Glomerular visceral epithelial cell (primary cell): ENCODE results near the gene WDR93.
A peak's percentile ranks its signal among the peaks of the same experiment; 100 is the strongest.

Experiments
- DNase-seq: peaks from one replicate; pipeline ENCODE4 v3.0.0-alpha.2; 2016; ENCODE audit errors: extremely low spot score

Gene WDR93

DNA sequence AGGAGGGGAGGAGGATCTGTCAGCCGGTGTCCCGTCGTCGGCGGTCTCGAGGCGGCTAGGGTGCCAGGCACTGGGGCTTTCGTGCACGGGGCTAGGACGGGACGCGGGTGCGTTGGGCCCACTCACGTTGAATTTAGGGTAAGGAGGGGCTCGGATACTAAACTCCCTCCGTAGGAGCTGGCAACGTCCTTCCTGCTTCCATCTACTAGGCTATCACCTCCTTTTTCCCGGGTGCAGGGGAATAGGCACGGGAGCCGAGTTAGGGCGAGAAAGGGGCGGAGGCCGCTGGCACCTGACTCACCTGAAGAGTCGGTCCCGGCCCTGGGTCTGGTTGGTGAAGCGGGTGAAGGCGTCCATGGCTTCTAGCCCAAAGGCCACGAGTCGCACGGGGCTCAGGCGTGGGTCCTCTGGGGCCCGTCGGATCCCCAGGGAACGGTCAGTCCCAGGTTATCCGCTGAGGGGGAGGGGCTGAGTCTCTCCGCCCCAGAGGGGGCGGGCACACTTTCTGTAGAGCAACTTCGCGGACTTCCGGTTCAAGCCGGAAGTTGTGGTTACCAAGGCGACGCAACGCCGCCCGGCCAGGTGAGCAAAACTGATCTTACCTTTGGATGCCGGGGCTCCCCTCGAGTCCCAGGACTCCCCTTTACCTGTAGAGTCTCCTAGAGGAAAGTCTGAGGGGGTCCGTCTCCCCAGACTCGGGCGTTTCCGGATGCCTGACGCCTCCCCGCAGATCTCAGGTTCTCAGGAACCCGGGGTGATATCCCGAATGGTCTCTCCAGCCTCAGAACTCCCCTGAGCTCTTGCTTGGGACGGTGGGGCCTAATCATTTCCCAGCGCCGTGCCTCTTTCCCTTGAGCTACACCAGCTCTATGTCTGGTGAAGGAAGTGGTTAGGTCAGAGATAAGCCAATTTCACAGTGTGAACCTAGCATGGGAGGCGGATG, at the start of gene WDR93, which contains the start of gene PEX11A:
WDR93 (plus strand) TSS at position 536 of the 943 bp plus-strand sequence. CDS start 10,936 bp downstream, outside the sequence.
PEX11A (minus strand) TSS at position 479 of the 943 bp plus-strand sequence; CDS start at position 357, 122 bp downstream.
- DNase-seq, result peak; percentile 75

DNA sequence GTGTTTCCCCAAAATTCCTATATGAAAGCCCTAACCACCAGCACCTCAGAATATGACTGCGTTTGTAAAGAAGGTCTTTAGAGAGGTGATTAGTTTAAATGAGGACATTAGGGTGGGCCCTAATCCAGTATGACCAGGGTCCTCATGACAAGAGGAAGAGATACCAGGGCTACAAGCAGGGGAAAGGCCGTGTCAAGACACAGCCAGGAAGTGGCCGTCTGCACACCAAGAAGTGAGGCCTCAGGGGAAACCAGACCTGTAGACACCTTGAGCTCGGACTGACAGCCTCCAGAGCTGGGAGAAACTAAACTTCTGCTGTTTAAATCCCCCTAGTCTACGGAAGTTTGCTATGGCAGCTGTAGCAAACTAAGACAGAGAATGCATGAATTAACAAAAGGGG, 49.6 kb upstream of the WDR93 start:
- DNase-seq, result no peak

- no peak for DNase-seq
These were observed 48.5 kb upstream of the WDR93 start for GRCh38 chr15:89642106-89642505.

DNA sequence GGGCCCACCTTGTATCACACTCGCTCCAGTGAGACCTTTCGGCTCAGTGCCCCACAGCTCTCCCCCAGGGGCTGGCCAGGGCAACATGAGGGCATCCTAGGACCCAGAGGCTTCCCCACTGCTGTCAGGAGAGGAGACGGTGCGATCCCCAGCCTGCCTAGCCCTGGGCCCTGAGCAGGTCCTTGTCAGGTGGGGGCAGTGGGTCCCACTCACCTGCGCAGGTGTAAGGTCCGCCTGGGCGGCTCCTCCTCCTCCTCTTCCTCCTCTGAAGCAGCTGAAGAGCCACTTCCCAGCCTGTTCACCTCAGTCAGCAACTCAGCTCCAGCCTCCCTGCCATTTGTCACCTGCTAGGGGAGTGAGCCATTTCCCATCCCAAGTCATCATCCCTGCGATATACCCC, 44.9 kb upstream of the WDR93 start:
- no peak for DNase-seq

DNA sequence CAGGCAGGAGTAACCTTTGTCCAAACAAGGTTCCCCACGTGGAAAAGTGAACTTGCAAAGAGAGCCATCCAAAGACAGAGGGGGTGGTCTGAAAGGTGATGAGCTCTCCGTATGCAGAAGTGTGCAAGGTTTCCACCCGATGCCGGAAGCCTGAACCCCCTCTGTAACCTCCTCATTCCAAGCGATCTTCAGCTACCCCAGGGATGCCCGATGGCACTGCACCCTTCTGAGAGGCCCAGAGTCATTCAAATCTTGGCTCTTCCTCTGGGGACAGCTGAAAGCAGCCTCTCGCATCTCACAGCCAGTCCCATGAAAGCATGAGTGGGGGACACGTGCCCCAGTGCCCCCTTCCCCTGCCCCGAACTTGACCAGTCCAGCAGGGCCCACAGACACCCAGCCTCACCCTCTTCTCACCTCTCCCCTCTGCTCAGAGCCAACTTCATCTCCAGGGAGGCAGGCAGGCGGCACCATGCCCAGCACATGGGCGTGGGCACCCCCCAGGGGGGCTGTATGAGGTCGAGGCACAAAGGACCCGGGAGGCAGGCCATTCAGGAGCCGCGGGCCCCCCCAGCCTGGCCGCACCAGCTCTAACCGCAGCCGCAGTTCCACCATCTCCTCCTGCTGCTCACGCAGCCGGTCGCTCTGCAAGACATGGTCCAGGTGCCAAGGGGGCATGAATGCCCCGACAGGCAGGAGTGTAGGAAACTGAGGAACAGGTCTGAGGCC, 44.0 kb upstream of the WDR93 start:
- no peak for DNase-seq

DNA sequence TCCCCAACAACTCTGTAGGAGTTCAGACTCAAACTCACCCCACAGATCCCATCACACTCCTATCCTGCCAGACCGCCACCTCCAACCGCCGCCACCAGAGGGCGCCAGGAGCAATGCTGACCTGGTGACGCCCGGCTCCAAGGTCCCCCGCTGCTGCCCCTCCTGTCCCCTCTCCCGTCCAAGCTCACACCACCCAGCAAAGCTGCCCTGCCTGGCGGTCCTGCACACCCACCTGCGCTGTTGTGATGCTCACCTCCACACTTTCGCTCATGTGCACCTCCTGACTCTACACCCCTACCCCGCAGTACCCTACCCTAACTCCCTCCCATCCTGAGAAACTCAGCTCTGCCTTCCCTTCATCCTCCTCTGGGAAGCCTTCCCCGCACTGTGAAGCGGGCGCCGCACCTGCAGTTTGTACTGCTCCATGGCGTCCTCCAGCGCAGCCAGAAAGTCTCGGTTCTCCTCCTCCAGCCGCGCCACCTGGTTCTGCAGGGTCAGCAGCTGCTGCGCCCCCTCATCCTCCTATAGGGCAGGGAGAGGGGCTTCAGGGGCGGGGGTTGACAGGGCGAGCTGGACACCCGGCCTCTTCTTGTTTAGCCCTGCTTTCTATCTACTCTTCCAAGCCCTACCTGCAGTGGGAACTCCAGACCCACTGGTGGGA, 43.3 kb upstream of the WDR93 start:
- DNase-seq, result peak; percentile 65

- no peak for DNase-seq
These were observed 42.3 kb upstream of the WDR93 start for GRCh38 chr15:89648106-89649012.

- no peak for DNase-seq
These were observed 41.5 kb upstream of the WDR93 start for GRCh38 chr15:89649013-89649625.

- DNase-seq, result no peak
These were observed 40.9 kb upstream of the WDR93 start for GRCh38 chr15:89649716-89650115.

- no peak for DNase-seq
These were observed 38.5 kb upstream of the WDR93 start for GRCh38 chr15:89652131-89652530.

- no peak for DNase-seq
These were observed 37.9 kb upstream of the WDR93 start for GRCh38 chr15:89652666-89653065.

DNA sequence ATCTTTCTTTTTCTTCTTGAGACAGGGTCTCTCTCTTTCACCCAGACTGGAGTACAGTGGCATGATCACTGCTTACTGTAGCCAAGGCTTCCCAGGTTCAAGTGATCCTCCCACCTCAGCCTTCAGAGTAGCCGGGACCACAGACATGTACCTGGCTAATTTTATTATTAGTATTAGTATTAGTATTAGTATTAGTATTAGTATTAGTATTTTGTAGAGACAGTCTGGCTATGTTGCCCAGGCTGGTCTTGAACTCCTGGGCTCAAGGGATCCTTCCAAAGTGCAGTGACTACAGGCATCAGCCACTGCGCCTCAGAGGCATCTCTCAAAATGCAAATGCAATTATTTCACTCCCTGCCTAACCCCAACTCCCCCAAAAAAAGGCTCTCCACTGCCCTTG, 37.0 kb upstream of the WDR93 start:
- no peak for DNase-seq

DNA sequence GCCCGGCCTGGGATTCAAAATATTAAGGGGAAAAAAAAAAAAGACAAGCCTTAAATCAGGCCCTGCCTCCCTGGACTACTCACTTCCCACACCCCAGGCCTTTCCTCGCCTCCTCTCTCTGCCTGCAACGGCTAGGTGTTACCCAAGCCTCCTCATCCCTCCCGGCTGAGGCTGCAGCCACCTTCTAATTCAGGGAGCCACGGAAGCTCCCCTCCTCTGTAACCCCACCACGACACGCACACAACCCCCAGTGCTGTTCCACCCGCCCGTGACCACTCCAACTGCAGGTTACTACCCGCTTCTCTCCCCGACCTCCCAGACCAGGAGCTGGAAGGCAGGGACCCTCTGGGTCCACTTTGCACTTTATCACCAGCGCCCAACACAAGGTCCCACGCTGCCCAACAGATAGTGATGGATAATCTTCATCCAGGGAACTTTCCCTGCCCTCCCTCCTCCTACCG, 36.3 kb upstream of the WDR93 start:
- peak; percentile 29 for DNase-seq

DNA sequence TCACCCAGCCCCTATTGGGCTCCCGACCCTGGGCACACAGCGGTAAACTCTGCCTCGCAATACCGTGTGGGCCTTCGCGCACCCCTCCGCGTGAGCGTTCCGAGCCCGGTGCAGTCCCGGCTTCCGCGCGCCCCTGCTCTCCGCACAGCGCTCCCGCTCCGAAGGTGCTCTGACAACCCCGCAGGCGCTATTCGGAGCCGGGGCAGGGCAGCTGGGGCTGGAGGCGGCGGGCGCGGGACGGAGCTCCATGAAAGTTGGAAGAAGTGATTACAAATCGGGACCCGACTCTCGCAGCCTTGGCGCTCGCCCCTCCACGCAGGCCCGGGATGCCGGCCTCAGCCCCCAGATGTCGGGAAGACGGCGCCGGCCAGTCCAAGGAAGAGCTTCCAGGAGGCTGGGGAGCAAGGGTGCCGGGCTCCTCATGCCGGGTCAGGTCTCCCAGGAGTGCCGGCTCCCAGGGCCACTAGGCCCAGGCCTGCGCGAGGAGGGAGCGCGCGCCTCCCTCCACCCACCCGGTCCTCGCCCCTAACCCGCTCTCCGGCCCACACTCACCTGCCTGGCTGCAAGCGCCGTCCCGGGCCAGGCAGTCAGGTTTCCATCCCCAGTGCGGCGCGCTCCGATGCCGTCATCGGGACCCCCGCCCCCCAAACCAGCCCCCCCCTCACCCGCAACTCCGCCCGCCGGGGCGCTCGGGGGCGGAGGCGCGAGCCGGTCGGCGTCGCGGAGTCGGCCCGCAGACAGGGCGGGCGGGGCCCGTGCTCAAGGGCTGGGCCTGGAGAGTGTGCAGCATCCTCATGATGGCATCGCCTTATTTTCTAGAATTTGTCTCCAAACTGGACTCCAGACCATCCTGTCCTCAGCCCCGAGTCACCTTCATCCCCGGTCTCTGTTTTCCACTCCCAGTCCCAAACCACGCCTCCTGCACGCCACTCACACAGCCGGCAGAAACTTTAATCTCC, 35.5 kb upstream of the WDR93 start, which contains the start of gene KIF7:
KIF7 (minus strand) TSS at position 621 of the 959 bp plus-strand sequence. CDS start 2,537 bp downstream, outside the sequence.
- peak; percentile 50 for DNase-seq

DNA sequence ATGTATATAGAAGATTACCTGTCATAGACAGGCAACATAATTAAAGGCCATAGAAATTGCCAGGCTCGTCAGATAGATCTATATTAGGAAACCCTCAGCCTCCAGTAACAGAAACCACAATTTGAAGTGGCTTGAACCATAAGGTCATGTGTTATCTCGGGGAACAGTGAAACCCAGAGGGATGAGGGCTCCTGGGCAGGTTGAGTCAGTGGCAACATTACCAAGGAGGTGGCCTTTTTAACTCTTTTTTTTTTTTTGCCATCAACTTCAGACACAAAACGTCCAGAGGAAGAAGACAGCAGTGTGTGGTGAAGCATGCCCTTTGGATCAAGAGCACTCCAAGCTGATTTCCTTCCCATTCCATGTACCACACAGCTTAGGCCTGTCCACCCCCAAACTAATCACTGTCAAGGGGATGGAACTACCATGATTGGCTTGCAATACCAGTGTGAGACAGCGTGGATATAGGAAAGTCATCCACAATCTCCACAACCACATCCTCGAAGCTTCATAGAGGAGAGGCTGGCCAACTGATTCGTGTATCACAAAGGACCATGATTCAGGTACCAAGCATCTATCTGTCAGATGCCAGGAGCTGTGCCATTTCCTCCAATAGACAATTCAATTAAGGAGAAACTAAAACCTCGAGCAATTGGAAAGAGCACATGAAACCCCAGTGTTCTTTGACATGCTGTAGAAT, 34.3 kb upstream of the WDR93 start:
- DNase-seq, result no peak

DNA sequence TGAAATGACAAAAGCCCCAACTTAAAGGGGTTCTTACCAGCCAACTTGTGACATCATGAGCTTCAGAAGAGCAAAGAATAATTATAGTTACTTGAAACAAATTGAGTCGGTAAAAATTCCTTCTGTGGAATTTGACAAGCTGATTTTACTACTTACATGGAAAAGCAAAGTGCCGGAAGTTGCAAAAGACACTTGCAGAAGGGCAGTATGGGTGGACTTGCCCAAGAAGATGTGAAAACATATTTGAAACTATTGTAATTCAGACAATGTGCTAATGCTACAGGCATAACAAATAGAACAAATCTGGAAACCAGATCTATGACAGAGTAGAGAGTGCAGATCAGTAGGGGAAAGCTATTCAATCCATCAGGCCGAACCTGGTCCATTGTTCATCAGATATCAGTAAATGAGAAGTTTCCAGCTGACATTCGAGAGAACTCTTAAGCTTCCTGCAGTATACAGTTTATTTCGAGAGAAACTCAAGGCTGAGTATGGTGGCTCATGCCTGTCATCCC, 32.9 kb upstream of the WDR93 start:
- DNase-seq, result no peak

GRCh38 chr15:89659295-89659694, 31.3 kb upstream of the WDR93 start:
- DNase-seq, result no peak

- DNase-seq, result no peak
These were observed 30.1 kb upstream of the WDR93 start for GRCh38 chr15:89660556-89660955.
